NB4 (cell line): Measurements from ENCODE around the gene FOCAD.

Experiments
- CTCF ChIP-seq: IDR thresholded peaks from one replicate; pipeline ENCODE4 v1.5.1; 2012; ENCODE audit warnings: low read depth, low read length
- MYC ChIP-seq: IDR thresholded peaks from 2 replicates; pipeline ENCODE4 v1.6.1; 2011; ENCODE audit warnings: low read depth, low read length

GRCh38 chr9:20714442-20715415 is 30.7 kb downstream of the FOCAD start:
- TF ChIP-seq MYC (no peak), CTCF (no peak)
